Putamen (tissue), 1 donor: ENCODE data around the gene TEAD1.

ENCODE experiments used
- DNase-seq: peaks from one replicate; pipeline ENCODE4 v3.0.0-alpha.2; 2016; ENCODE audit warnings: low spot score

Gene TEAD1

GRCh38 chr11:12789596-12790215 is 115.5 kb downstream of the TEAD1 start:
- no peak for DNase-seq

- DNase-seq: no peak
Measured at GRCh38 chr11:12790861-12791616, 116.8 kb downstream of the TEAD1 start.

GRCh38 chr11:12792018-12792417 is 117.8 kb downstream of the TEAD1 start:
- no peak for DNase-seq

GRCh38 chr11:12792590-12792989 is 118.4 kb downstream of the TEAD1 start:
- DNase-seq: no peak

GRCh38 chr11:12793065-12793464 is 118.8 kb downstream of the TEAD1 start:
- no peak for DNase-seq

- no peak for DNase-seq
Measured at GRCh38 chr11:12793506-12793905, 119.3 kb downstream of the TEAD1 start.

- no peak for DNase-seq
Measured at GRCh38 chr11:12794576-12795230, 120.5 kb downstream of the TEAD1 start.

- DNase-seq: no peak
Measured at GRCh38 chr11:12797996-12798395, 123.8 kb downstream of the TEAD1 start.

GRCh38 chr11:12798609-12799011 is 124.4 kb downstream of the TEAD1 start:
- no peak for DNase-seq

GRCh38 chr11:12799334-12799835 is 125.2 kb downstream of the TEAD1 start:
- no peak for DNase-seq

- DNase-seq: no peak
Measured at GRCh38 chr11:12800032-12800671, 125.9 kb downstream of the TEAD1 start.

- DNase-seq: no peak
Measured at GRCh38 chr11:12800871-12801270, 126.7 kb downstream of the TEAD1 start.

- DNase-seq: no peak
Measured at GRCh38 chr11:12801976-12802375, 127.8 kb downstream of the TEAD1 start.

GRCh38 chr11:12802418-12803085 is 128.3 kb downstream of the TEAD1 start:
- DNase-seq: no peak

- DNase-seq: no peak
Measured at GRCh38 chr11:12803086-12803826, 129.0 kb downstream of the TEAD1 start.

GRCh38 chr11:12806113-12806512 is 131.9 kb downstream of the TEAD1 start:
- no peak for DNase-seq

- DNase-seq: no peak
Measured at GRCh38 chr11:12807621-12808020, 133.4 kb downstream of the TEAD1 start.

- no peak for DNase-seq
Measured at GRCh38 chr11:12808519-12808918, 134.3 kb downstream of the TEAD1 start.

- no peak for DNase-seq
Measured at GRCh38 chr11:12809364-12809763, 135.1 kb downstream of the TEAD1 start.

- no peak for DNase-seq
Measured at GRCh38 chr11:12809864-12810567, 135.8 kb downstream of the TEAD1 start.

GRCh38 chr11:12810568-12810894 is 136.3 kb downstream of the TEAD1 start:
- no peak for DNase-seq
